GM21619 (cell line): ENCODE results near the gene SMIM29.

Experiments
- ATAC-seq: cut with Tn5 transposase; IDR thresholded peaks from one replicate; pipeline ENCODE4 v1.9.1; 2021; ENCODE audit not compliant: unreplicated experiment

Gene SMIM29

DNA sequence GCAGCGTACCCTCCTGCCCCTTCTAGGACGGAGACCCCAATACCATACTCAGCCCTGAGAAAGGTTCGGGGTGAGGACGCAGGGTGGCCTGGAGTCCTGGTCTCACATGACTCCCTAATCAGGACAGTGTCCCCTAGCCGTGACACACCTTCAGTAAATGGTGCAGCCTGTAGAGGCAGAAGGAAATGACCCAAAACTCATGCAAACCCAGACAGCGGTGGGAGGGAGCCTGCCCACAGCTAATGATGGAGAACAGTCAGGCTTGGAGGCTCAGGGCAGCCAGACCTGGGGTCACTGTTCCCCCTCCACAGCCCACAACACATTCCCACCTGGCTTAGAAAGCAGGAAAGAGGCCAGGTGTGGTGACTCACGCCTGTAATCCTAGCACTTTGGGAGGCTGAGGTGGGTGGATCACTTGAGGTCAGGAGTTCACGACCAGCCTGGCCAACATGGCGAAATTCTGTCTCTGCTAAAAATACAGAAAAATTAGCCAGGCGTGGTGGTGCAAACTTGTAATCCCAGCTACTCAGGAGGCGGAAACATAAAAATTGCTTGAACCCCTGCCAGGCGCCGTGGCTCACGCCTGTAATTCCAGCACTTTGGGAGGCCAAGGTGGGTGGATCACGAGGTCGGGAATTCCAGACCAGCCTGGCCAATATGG lies 20.9 kb downstream of the SMIM29 start:
- ATAC-seq = no peak

DNA sequence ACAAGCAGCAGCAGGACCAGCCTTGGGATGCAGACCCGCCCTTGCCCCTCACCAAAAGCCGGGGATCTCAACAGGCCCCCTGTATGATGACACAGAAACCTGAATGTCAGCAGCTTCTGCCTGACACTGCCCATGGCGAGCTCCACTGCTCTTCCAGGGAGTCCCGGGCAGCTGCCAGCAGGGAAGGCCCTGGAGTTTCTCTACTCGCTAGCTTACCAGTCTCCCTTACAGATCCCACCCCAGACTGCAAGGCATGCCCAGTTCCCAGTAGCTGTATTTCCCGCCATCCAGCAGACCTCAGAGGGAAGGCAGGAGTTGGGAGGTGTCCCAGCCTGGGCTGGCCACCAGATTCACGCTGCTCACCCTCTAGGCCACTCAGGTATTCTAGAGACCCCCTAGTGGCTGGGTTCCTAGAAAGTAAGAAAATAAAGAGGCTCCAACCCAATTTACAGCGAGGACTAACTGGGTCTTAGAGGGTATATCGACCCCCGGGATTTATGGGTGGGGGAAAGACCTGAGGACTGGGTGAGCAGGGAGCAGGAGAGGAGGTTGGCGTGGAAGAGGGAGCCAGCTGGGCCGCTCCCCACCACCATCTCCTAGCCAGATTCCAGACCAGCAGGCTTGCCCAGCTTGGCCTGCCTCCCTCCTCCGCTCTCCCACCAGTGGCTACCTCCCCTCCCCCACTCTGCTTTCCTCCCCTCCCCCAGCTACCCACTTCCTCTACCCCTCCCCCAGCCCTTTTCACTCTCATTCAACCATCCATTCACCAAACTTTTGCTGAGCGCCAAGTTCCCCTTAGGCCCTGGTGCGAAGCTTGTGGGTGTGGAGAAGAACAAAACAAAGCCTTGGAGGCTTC lies 21.8 kb downstream of the SMIM29 start:
- ATAC-seq = no peak

DNA sequence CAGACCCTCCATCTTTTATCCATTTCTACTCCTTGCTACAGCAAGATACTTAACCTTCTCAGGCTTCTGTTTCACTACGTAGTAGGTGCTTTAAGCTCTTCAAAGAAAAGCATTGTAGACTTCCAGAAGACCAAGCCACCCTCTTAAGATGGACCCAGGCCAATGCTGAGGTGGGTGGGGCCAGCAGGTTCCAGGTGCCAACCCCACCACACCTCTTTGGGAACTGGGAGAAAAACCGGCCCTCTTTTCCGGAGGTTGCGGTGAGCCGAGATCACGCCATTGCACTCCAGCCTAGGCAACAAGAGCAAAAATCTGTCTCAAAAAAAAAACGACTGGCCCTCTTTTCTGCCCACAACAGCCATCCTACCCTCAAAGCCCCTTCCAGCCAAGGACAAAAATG lies 22.7 kb downstream of the SMIM29 start:
- no peak for ATAC-seq

DNA sequence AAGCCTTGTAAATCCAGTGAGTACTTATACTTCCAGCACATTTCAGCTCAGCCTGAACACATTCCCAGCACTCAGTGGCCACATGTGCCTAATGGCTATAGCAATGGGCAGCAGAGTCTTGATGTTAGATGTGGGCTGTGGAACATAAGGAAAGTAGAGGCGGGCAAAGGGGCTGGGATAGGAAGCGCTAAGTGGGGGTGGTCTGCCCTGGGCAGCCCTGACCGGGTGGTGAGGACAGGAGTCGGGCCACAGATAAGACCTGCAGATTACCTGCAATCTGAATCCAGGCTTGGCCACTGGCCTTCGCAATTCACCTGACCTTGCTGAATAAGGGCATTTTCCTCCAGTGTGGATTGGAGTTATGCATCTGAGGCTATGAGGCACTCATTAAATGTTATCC lies 23.3 kb downstream of the SMIM29 start:
- ATAC-seq = no peak

DNA sequence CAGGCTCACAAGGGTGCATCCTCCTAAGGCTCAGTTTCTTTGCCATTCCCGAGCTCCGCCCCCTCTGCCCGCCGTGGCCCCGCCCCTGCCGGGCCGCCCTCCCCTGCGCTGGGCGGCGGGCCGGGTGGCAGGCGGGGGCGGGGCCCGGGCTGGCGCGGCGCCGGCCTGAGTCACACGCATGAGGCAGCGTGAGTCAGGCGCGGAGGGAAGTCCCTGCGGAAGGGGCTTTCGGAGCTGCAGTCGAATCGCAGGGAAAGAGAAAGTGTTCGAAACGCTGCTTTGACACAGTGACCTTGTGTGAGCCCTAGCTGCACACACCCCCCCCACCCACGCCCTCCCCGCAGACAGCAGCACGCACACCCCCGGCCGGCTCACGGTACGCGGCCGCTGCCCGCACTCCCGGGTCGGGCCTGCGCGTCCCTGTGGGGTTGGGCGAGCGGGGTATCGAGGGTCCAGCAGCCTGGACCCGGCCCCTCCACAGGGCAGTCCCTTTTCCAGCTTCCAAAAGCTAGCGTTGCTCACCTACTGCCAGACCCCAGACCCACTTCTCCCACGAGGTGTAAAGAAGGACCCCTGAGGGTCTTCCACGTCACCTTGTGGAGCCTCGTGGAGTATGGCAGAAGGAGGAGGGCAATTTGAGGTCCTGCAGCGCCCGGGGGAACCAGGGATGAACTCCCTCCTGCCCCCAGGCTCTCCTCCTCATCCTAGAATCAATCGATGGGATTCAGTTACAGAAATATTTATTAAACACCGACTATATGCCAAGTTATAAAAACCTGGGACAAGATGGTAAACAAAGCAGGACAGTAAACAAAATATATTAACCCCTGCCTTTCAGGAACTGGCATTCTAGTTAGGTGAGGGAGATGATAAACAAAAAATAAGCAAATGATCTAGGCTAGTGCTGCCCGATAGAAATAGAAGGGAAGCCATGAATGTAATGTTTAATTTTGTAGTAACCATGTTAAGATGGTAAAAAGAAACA lies 24.6 kb downstream of the SMIM29 start:
- ATAC-seq = peak; percentile 87

DNA sequence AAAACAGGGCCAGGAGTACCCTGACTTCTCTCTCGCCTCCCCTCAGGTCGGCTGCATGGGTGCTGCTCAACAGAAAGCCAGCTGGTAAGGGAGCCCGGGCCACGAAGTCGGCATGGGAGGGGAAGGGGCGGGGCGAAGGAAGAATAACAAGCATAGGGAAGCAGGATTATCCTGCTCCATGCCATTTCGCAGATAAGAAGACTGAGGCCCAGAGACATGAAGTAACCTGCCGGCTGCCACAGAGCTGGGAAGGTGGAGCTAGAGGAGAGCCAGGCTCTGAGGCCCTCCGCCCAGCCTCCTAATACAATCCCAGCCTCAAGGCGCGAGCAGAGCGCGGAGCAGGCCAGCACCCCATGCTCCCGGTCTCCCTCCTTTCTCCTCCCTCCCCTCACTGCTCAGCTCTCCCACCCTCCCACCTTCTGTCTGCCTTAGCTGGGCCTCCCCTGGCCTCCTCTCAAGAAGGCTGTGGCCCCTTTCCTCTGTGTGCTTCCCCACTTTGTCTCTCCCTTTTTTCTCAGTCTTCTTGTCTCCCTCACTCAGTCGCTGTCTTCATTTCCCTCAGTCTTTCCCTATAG lies 25.3 kb downstream of the SMIM29 start:
- ATAC-seq = peak; percentile 16

DNA sequence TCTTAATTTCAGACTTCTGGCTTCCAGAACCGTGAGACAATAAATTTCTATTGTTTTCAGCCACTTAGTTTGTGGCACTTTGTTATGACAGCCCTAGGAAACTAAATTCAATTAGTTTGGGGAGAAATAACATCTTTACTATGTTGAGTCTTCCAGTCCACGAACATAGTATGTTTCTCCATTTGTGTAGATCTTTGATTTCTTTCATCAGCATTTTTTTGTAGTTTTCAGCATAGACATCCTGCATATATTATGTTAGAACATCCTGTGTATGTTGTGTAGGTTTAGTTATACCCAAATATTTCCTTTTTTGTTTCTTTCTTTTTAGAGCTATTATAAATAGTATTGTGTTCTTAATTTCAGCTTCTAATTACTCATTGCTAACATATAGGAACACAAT lies 30.1 kb downstream of the SMIM29 start:
- no peak for ATAC-seq

DNA sequence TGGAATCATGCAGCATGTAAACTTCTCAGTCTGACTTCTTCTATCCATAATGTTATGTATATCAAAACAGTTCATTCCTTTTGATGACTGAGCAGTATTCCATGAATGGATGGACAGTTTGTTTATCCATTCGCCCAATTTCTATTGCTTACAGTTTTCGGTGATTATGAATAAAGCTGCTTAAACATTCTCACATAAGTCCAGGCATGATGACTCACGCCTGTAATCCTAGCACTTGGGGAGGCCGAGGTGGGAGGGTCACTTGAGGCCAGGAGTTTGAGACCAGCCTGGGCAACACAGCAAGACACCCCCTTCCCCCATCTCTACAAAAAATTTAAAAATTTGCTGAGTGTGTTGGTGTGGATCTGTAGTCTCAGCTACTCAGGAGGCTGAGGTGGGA lies 35.0 kb downstream of the SMIM29 start:
- ATAC-seq = no peak

DNA sequence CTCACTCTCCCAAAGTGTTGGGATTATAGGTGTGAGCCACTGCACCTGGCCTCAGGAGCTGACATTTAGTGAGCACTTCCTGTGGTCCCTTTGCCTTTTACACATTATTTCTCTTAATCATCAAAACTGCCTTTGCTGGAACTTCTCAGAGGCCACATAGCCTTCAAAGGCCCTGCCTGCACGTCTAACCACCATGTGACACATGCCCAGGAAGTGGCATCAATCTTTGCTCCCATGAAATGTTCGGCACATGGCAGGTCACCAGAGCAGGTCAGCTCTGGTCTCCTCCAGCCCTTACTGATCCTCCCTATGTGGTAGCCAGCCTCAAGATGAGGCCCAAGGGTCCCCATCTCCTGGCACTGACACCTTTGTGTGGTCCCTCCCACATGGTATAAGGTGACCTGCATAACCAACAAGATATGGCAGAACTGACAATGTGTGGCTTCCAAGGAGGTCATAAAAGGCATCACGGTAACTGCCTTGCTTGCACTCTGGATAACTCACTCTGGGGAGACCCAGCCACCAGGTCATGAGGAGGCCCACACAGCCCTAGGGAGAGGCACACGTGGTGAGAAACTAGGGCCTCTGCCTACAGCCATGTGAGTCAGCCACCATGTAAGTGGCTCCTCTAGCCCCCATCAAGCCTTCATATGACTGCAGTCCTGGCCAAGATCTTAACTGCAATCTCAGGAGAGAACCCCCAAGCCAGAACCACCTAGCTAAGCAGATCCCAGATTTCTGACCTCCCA lies 40.9 kb downstream of the SMIM29 start:
- no peak for ATAC-seq

DNA sequence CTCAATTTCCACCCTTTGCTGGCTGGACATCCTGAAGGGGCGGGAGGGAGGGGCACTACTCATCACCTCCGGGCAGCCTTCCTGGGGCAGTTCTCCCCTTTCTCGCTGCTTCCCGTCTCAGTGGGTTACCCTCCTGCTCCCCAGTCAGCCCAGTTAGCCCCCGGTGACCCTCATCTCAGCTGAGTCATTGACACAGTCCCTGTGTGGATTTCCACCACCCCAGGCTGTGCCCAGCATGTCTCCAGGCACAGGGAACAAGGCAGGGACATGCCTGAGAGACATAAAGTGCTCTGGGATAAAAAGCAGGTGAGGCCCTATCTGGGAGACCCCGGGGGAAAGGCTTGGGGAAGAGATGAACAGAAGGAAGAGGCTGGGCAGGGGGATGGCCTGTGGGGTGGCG lies 42.1 kb downstream of the SMIM29 start:
- ATAC-seq = no peak

DNA sequence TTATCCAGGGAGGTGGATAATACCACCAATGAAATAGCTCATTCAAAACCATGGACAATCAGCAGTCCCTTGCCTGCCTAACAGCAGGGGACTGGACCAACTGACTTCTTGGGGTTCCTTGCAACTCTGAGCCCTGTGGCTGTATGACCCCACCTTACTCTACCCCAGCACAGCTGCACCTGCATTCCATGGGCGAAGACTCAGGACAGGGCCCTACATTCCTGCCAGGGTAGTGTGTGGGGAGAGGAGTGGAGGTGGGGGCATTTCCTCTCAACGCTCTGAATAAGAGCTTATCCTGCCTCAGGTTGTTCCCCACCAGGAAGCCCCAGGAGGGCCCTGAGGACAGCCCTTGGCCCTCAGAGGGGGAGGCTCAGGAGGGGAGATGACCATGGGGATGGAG lies 42.9 kb downstream of the SMIM29 start:
- ATAC-seq = no peak

DNA sequence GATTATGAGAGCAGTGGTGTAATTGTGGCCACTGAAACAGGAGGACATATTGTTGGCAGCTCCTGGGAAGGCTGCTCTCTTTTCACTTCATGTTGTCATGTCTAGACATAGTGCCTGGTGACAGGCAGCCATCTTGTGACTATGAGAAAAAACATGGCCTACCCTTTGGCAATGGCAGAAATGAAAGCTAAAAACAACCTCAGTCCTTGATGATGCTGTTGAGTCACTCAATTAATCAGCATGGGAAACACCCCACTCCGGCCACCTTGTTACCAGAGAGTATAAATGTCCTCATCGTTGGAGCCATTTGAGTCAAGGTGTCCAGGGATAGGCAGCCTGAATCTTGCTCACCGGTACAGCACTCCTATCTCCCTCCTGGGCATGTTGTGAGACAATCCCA lies 43.3 kb downstream of the SMIM29 start:
- no peak for ATAC-seq

DNA sequence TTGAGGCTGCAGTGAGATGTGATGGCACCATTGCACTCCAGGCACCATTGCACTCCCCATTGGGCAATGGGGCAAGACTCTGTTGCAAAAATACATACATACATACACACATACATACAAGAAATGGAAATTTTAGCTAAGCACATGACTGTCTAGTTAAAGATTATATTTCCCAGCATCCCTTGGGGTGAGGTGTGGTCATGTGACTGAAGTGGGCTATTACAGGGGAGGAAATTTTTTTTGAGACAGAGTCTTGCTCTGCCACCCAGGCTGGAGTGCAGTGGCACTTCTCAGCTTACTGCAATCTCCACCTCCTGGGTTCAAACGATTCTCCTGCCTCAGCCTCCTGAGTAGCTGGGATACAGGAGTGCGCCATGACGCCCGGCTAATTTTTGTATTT lies 44.1 kb downstream of the SMIM29 start:
- no peak for ATAC-seq

DNA sequence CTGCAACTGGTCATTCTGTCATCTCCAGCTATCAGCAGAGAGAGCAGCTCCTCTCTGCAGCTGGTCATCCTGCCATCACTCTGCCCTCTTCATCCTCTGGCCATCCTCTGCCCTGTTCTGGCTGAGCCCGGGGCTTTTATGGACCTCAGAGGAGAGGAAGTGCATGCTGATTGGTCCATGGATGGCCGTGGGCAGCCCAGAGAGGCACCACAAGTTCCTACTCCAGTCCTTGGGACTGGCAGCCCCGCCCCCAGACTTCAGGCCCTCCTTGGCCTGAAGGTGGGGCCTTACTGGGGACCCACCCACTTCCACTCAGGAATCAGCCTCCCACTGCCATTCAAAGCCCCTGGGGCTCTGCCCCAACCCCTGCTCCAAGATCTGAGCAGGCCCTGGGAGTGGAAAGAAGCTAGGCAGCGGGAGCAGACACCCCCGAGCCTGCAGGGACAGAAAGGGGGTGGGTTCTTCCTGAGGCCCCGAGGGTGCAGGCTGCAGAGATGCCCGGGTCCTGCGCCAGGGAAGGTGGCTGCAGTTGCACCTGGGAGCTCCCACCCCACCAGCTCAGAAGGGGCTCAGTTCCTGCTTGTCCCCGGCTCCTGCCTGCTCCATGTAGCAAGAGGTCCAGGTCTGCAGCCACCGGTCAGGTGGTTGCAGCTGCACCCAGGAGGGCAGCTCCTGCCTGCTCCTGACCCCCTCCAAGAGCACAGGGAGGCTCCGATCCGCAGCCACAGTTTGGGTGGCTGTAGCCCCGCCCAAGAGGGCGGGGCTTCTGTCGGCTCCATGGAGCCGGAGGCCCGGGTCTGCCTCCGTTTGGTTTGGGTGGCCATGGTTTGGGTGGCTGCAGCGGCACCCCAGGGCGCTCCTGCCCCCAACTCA lies 46.2 kb downstream of the SMIM29 start:
- ATAC-seq = no peak

DNA sequence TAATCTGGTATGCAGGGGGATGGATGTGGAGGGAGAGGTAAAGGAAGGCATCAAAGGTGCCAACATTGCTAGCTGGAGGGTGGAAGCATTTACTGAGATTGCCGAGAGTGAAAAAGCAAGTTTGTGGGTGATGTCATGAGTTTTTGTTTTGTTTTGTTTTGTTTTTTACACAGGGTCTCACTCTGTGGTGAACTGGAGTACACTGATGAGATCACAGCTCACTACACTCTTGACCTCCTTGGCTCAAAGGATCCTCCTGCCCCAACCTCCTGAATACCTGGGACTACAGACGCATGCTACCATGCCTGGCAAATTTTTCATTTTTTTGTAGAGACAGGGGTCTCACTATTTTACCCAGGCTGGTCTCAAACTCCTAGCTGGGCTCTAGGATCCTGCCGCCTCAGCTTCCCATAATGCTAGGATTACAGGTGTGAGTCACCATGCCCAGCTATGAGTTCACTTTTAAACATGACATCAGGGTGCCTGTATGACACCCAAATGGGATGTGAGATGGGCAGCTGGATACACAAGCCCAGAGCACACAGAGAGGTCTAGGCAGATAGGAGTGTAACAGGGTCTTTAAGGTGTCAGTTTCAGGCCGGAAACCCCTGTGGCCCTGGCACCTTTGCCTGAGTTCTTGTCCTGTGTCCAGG lies 47.2 kb downstream of the SMIM29 start:
- no peak for ATAC-seq

DNA sequence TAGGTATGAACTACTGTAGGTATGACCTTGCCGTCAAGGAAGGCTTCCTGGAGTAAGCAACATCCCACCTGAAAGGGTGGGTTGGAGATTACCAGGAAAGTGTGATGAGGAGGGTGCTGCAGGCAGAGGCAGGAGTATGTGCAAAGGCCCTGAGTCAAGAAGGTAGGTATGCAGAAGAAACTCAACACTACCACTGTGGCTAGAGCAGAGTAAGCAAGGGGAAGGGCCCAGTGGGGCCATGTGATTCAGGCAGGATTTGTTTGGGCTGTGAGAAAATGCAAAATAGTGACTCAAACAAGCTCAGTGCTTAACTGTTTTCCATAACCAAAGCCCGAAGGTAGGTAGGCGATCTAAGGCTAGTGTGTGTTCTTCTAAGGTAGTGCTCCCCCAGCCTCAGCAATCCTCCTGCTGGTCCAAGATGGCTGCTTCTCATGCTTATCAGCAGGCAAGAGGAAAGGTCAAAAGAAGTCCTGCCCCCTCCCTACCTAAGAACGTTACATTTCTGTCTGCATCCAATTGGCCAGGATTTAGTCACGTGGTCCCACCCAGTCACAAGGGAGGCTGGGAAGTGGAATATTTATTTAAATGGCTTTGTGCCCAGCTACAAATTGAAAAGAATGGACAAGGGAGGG lies 48.4 kb downstream of the SMIM29 start:
- ATAC-seq = no peak

DNA sequence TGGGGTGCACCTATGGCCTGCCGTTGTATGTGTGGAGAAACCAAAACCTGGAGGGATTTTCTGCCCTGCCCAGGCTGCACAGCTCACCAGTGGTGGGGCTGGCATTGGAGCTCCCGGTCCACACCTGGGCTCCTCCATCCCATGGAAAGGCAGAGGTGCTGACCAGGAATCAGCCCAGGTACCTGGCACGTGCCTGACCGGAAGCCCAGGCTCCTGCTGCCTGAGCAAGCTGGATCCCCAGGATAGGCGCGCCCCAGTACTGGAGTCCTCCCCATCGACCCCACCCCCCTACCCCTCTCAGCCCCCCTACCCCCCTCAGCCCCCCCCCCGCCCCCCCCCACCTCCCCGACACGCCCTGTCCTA lies 52.0 kb downstream of the SMIM29 start:
- no peak for ATAC-seq
